Mucosa of descending colon (tissue), 3 donors: Measurements from ENCODE around the gene TAS2R39. TPM values are rescaled to one million over a fixed set of nuclear protein-coding genes. Genes with fewer than 3 reads are reported as not detected.

ENCODE experiments used
- ATAC-seq: fragments of 200-7000 bp; cut with Tn5 transposase; one replicate; pipeline ENCODE4 v1.9.1; 2020; ENCODE audit warnings: mild to moderate bottlenecking, moderate library complexity
- DNase-seq, 3 donors: peaks; one replicate each; pipeline ENCODE4 v3.0.0-alpha.2; 2020
- H3K36me3 ChIP-seq: fragments of 200-600 bp; one replicate; pipeline ENCODE4 v1.8.0; 2021; ENCODE audit warnings: low read depth, mild to moderate bottlenecking
- H3K4me1 ChIP-seq: fragments of 200-600 bp; one replicate; pipeline ENCODE4 v1.8.0; 2021; ENCODE audit warnings: low read depth, mild to moderate bottlenecking
- H3K4me3 ChIP-seq: fragments of 200-600 bp; one replicate; pipeline ENCODE4 v1.8.0; 2021; ENCODE audit warnings: mild to moderate bottlenecking
- H3K9me3 ChIP-seq: fragments of 200-600 bp; one replicate; pipeline ENCODE4 v1.8.0; 2021; ENCODE audit warnings: mild to moderate bottlenecking
- CTCF ChIP-seq: fragments of 200-600 bp; IDR thresholded peaks from one replicate; pipeline ENCODE4 v1.8.0; 2022; ENCODE audit warnings: antibody characterized with exemption, mild to moderate bottlenecking
- intact Hi-C, 2 donors: fragments of 100-400 bp; cut with DNase I in 1 of 2; cut with micrococcal nuclease in 1 of 2; formaldehyde crosslinking; loops; one replicate each; pipeline versions ENCODE4 v1.11.0 to v1.11.1; 2022; cut with DNase I, micrococcal nuclease
- total RNA-seq, 3 donors: library from RNA; stranded (reverse); fragmentation: NEBNext Ultra II Directional in 2 of 3; extraction: Animal tissue kit (Norgen Biotek cat#: 25700) in 2 of 3; gene quantifications; one replicate each; pipeline versions ENCODE4 v1.2.1 to v1.2.4, GENCODE V29; 2021 to 2023
- donor health status: DM: no; HTN: no; CAD: no; lungs with moderate emphysema.
- donor health status: DM: no; HTN: no; CAD: no.
- donor health status: DM: no; HTN: yes; CAD: no.

Gene TAS2R39
- total RNA-seq, 3 donors from 2014 or later: not detected

DNA sequence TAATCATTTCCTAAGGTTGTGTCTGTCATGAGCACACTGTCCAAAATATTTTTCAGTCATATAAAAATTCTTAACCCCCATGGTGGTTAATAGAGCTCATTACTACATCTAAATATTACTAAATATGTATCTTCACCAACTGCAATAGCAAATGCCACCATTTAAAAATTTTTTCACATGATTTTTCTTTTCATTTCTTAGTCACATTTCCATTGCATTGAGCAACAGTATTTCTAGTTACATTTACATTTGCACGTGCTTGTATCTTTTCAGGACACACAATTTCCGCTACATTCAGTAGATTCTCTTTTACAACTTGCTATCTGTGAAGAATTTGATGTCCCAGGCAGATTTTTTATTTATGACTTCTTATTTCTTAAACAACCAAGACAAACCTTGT, 33.5 kb downstream of the TAS2R39 start:
- Histone ChIP-seq H3K4me1 (no peaks in the 10 kb centered on the region), H3K9me3 (no peaks in the 10 kb centered on the region), H3K4me3 (no peak overlapping the region), H3K36me3 (no peaks in the 10 kb centered on the region)
- intact Hi-C loops: loop anchor here in 1 of 2 donors (5.0 kb wide), 1 partner anchor 209 kb away; no protein-coding TSS in a partner anchor
- TF ChIP-seq CTCF: no peak
- no peak for ATAC-seq
- no peak for DNase-seq

GRCh38 chr7:143217806-143218205, 34.6 kb downstream of the TAS2R39 start:
- TF ChIP-seq CTCF: no peak
- no peak overlapping the region for H3K4me3 ChIP-seq
- H3K4me1 ChIP-seq: no peaks in the 10 kb centered on the region
- DNase-seq (no peak), ATAC-seq (no peak)
- intact Hi-C loops: loop anchor here in 1 of 2 donors (5.0 kb wide), 1 partner anchor 211 kb away; no protein-coding TSS in a partner anchor
- H3K36me3 ChIP-seq: no peaks in the 10 kb centered on the region
- H3K9me3 ChIP-seq: no peaks in the 10 kb centered on the region

DNA sequence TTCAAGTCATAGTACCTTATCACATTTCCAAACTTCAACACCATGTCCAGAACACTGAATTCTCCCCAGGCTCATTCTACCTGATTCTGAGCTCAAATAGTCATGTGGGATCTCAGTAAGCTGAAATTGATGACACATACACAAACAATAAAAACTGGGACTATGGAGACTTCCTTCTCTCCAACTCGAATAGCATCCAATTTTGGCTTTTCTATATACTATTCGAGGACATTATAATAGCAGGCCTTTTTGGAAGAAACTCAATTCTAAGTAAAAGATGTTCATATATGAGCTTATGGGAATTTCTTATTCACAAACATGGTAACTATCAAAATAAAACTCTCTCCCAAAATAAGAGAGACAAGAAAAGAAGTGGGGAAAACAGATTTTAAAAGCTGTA, 38.1 kb downstream of the TAS2R39 start:
- no peaks in the 10 kb centered on the region for H3K9me3 ChIP-seq
- H3K4me1 ChIP-seq: no peaks in the 10 kb centered on the region
- no peak overlapping the region for H3K4me3 ChIP-seq
- intact Hi-C loops: no loop called here
- no peak for TF ChIP-seq CTCF
- H3K36me3 ChIP-seq: no peaks in the 10 kb centered on the region
- no peak for ATAC-seq
- no peak for DNase-seq

DNA sequence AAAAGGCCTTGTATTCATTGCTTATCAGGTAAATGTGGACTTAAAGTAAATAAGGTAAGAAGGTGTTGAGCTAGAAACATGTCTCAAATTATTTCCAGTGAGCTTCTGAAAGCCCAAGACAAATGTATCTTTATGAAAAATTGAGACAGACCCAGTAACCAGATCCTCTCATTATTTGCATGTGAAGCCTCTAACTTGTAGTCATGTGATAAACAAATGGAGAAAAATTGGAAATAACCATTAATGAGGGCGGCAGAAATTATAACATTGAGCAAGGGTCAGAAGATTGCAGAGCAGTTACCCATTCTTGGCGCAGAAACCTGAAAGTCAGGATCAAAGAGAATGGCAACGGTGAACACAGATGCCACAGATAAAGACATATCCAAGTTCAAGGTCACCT, 38.5 kb downstream of the TAS2R39 start, which contains the start of gene TAS2R40:
TSS of gene TAS2R40 (plus strand) at position 301 of the 400 bp plus-strand sequence. CDS start at position 343, 42 bp downstream.
- Histone ChIP-seq H3K9me3 (no peaks in the 10 kb centered on the region), H3K4me3 (no peak within 1 kb of the TSS), H3K4me1 (no peaks in the 10 kb centered on the region), H3K36me3 (no peaks in the 10 kb centered on the region)
- no peak for DNase-seq
- ATAC-seq: no peak
- TF ChIP-seq CTCF: no peak
- intact Hi-C loops: no loop called here

- DNase-seq (no peak), ATAC-seq (peak; percentile 43)
- Histone ChIP-seq H3K4me1 (no peaks in the 10 kb centered on the region), H3K4me3 (no peak overlapping the region), H3K9me3 (no peaks in the 10 kb centered on the region), H3K36me3 (no peaks in the 10 kb centered on the region)
- no peak for TF ChIP-seq CTCF
- intact Hi-C loops: no loop called here
Observed at GRCh38 chr7:143222782-143223181, 39.6 kb downstream of the TAS2R39 start.

DNA sequence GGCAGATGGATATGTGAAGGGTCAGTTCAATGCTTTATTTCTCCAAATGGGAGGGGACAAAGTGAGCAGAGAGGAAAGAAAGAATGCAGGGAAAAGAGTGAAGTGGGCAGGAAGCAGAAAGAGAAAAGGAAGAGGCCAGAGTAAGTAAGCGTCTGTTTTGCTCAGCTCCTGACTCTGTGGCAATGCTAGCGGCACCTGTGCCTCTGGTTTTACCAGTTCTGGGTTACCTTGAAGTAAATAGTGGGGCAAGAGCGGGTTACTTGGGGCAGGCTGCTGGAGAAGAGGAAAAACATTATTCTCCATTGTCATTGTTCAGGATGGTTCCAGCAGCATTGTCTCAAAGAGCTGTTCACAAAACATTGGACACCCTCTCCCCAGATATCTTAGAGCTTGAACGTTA, 40.6 kb downstream of the TAS2R39 start:
- H3K4me1 ChIP-seq: no peaks in the 10 kb centered on the region
- H3K9me3 ChIP-seq: no peaks in the 10 kb centered on the region
- no peaks in the 10 kb centered on the region for H3K36me3 ChIP-seq
- DNase-seq (no peak), ATAC-seq (no peak)
- no peak overlapping the region for H3K4me3 ChIP-seq
- no peak for TF ChIP-seq CTCF
- intact Hi-C loops: no loop called here
